GM12801 (cell line): Measurements from ENCODE around the gene FGD2.

Experiments
- TF ChIP-seq, protein P1 (sequence below): IDR thresholded peaks from one replicate; pipeline ENCODE4 v1.5.1; 2011; ENCODE audit warnings: control low read depth; ENCODE audit not compliant: insufficient read length; ENCODE audit errors: extremely low read depth

The FGD2 gene

DNA sequence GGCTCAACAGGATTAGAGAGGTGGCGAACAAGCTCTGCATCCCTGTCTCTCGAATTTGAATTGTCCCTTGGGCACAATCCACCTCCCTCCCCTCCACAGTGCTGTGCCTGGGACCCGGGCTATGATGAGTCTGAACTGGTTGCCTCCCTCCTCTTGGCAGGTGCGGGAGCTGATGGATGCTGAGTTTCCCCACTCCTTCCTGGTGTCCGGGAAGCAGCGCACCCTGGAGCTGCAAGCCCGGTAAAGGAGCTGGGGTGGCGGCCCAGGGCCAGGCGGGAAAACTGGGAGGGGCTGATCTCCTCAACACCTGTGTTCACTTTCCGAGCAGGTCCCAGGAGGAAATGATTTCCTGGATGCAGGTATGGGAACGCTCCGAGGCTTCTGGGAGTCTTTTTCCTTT lies 14.9 kb downstream of the FGD2 start:
- TF ChIP-seq, protein P1, sequence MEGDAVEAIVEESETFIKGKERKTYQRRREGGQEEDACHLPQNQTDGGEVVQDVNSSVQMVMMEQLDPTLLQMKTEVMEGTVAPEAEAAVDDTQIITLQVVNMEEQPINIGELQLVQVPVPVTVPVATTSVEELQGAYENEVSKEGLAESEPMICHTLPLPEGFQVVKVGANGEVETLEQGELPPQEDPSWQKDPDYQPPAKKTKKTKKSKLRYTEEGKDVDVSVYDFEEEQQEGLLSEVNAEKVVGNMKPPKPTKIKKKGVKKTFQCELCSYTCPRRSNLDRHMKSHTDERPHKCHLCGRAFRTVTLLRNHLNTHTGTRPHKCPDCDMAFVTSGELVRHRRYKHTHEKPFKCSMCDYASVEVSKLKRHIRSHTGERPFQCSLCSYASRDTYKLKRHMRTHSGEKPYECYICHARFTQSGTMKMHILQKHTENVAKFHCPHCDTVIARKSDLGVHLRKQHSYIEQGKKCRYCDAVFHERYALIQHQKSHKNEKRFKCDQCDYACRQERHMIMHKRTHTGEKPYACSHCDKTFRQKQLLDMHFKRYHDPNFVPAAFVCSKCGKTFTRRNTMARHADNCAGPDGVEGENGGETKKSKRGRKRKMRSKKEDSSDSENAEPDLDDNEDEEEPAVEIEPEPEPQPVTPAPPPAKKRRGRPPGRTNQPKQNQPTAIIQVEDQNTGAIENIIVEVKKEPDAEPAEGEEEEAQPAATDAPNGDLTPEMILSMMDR: no peak

DNA sequence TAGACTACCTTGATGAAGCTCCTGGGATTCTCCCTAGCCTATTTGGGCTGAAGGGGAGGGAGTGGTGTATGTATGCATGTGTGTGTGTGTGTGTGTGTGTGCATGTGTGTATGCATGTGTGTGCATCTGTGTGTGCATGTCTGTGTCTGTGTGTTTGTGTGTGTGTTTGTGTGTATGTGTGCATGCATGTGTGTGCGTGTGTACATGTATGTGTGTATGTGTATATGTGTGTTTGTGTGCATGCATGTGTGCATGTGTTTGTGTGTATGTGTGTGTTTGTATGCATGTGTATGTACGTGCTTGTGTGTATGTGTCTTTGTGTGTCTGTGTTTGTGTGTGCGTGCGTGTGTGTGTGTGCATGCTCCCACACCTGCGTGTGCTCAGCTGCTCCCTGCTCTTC lies 15.4 kb downstream of the FGD2 start:
- TF ChIP-seq, protein P1: no peak

DNA sequence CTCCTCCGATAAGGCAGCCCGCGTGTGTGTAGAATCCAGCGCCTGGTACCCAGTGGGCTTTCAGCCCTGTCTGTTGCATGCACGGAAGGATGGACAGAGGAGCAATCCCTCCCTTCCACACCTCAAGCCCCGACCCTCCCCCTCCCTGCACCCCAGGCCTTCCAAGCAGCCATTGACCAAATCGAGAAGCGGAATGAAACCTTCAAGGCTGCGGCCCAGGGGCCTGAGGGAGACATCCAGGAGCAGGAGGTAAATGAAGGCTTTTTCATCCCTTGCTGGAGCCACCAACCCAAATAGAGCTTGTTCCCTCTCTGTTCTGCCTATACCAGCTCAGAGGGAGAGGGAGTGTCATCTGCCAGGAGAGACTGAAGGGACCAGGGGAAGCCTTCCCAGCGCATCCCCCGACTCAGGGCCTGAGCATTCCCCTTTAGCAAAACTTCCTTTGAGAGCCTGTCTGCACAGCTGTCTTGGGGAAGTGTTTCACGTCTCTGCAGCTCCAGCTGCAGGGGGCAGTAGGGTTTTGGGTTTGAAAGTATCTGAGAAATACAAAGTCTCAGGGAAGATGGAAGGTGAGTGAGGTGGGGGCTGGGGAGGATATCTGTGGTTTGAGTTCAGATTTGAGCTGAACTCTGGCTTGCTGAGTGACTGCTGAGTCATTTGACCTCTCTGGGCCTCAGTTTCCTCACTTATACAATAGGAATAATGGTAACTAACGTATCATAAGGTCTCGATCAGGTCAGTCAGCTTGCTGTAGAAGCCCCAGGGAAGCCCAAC lies 16.1 kb downstream of the FGD2 start:
- TF ChIP-seq, protein P1: no peak

DNA sequence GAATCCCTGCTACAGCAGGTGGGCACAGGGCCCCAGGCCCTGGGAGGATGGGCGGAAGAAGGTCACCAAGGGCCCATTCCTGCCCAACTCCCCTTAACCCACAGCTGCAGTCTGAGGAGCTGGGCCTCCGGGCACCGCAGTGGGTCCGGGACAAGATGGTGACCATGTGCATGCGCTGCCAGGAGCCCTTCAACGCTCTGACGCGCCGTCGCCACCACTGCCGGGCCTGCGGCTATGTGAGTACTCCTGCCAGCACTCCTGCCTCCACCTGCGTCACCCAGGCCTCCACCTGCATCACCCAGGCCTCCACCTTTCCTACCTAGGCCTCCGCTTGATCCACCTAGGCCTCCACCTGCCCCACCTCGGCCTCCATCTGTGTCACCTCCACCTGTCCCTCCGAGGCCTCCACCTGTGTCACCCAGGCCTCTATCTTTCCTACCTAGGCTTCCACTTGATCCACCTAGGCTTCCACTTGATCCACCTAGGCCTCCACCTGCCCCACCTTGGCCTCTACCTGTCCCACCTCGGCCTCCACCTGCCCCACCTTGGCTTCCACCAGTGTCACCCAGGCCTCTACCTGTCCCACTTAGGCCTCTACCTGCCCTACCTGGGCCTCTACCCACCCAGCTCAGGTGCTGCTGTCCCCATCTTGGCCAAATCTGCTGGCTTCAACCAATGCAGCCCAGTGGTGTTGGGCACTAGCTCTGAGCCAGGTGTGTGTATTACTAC lies 16.8 kb downstream of the FGD2 start:
- TF ChIP-seq, protein P1: no peak

DNA sequence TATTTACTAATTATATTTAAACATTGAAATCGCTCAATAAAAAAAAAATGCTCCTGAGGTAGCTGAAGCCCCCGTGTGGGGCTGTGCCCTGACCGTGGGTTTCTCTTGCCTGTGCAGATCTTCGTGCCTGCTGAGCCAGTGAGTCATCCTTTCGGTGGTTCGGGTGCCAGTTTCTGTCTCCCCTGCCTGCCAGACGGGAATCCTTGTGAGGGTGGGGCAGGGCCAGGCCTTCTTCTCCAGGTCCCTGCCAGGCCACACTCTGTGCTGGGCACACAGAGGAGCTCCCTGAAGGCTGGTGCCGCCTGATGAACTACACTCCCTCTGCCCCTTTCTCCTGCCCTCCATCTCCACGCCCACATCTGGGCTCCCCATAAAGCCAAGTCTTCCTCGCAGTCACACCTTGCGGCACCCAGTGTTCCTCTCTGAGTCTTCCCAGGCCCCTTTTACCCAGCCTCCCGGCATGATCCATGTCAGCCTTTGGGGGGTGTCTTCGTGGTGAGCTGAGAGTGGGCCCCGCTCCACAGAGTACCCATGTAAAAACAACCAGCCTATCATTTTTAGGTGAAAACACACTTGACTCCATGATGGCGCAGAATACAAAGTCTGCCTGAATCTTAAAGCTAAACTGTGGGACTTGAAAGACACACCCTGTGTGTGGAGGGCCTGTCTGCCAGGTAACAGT lies 19.3 kb downstream of the FGD2 start:
- TF ChIP-seq, protein P1: no peak

DNA sequence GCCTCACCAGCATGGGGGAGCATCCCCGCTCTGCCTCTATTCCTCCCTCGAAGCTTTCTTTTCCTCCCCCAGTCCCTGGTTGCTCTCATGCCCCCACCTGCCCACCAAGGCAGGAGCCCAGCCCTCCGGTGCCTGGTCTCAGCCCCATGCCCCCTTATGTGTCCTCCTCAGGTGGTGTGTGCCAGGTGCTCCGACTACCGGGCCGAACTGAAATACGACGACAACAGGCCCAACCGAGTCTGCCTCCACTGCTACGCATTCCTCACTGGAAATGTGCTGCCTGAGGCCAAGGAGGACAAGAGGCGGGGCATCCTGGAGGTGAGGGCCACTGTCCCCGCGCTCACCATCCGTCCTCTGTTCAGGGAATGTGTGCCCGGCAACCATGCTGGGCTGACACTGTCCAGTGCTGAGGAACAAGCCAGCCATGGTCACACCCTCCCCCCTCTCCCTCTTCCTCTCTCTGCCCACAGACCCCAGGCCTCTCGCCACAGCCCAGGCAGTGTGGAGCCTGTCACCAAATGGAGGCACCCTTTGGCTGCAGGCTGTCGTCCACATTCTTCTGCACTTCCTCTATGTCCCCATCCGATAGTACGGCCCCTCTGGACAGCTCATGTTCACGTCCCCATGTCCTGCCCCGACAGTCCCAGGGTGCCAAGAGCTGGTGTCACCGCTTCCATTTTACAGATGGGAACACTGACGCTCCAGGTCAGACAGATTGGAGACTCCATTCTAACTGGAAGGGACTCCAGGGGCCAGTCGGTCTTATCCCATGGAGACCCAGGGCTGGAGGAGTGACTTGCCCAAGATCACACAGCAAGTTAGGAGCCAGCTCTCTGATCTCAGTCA lies 20.4 kb downstream of the FGD2 start:
- TF ChIP-seq, protein P1: no peak
